IMR-90 (cell line): ENCODE results near the gene RPS6KA4. TPM values are rescaled to one million over a fixed set of nuclear protein-coding genes. Genes with fewer than 3 reads are reported as not detected.

ENCODE experiments used
- ATAC-seq: fragments of 200-7000 bp; cut with Tn5 transposase; 2 replicates; pipeline ENCODE4 v1.9.1; 2020; ENCODE audit warnings: low read depth, mild to moderate bottlenecking, moderate library complexity
- BruUV-seq: library from RNA; stranded (reverse); fragments of 400-500 nt; replicated peaks from 2 replicates; lab custom pipeline; 2021; lab: Mats Ljungman, UMichigan
- CTCF ChIA-PET: fragments of 300-600 bp; formaldehyde crosslinking; extraction: SDS; loops from one replicate; lab custom pipeline; 2021; ENCODE audit warnings: antibody characterized with exemption; lab: Yijun Ruan, JAX
- POLR2A ChIA-PET: fragments of 300-600 bp; sonication (Branson Sonifier 250); formaldehyde crosslinking; loops from one replicate; lab custom pipeline; 2022; ENCODE audit warnings: antibody characterized with exemption; ENCODE audit not compliant: unreplicated experiment; lab: Charles Lee
- DNase-seq: peaks from one replicate; pipeline ENCODE4 v3.0.0; 2013
- H2AFZ ChIP-seq: replicated peaks from 2 replicates; pipeline ENCODE3; 2013; ENCODE audit warnings: low read length, mild to moderate bottlenecking; ENCODE audit not compliant: poor library complexity
- H2AK5ac ChIP-seq: 2 replicates; pipeline ENCODE4 v1.6.1; 2013; ENCODE audit warnings: low read depth, low read length, inconsistent platforms
- H2AK9ac ChIP-seq: replicated peaks from 2 replicates; pipeline ENCODE3; 2013; ENCODE audit warnings: mild to moderate bottlenecking, low read depth, low read length, moderate library complexity; ENCODE audit not compliant: poor library complexity
- H2BK120ac ChIP-seq: 2 replicates; pipeline ENCODE4 v1.6.1; 2013; ENCODE audit warnings: low read depth, low read length, inconsistent platforms
- H2BK15ac ChIP-seq: 3 replicates; pipeline ENCODE4 v1.6.1; 2013; ENCODE audit warnings: low read depth, low read length, inconsistent platforms
- H2BK20ac ChIP-seq: 2 replicates; pipeline ENCODE4 v1.6.1; 2013; ENCODE audit warnings: low read depth, mild to moderate bottlenecking, inconsistent platforms, low read length, moderate library complexity
- H2BK5ac ChIP-seq: 2 replicates; pipeline ENCODE4 v1.6.1; 2013; ENCODE audit warnings: mild to moderate bottlenecking, low read depth, low read length, inconsistent platforms; ENCODE audit not compliant: poor library complexity, severe bottlenecking
- H3K14ac ChIP-seq: replicated peaks from 2 replicates; pipeline ENCODE4 v1.6.1; 2013; ENCODE audit warnings: low read depth, low read length, inconsistent platforms
- H3K18ac ChIP-seq: 2 replicates; pipeline ENCODE4 v1.6.1; 2013; ENCODE audit warnings: low read depth, low read length, control low read depth
- H3K23ac ChIP-seq: 2 replicates; pipeline ENCODE4 v1.6.1; 2013; ENCODE audit warnings: low read depth, low read length, inconsistent platforms
- H3K27ac ChIP-seq: 2 replicates; pipeline ENCODE4 v1.5.1; 2013; ENCODE audit warnings: mild to moderate bottlenecking, control low read depth, low read length; ENCODE audit not compliant: insufficient read depth
- H3K27me3 ChIP-seq: 2 replicates; pipeline ENCODE4 v1.6.1; 2013; ENCODE audit warnings: low read length; ENCODE audit not compliant: control insufficient read depth, insufficient read depth
- H3K36me3 ChIP-seq: 2 replicates; pipeline ENCODE4 v1.6.1; 2013; ENCODE audit warnings: low read length, mixed read lengths; ENCODE audit not compliant: control insufficient read depth, insufficient read depth
- H3K4ac ChIP-seq: 2 replicates; pipeline ENCODE4 v1.6.1; 2013; ENCODE audit warnings: low read depth, low read length, inconsistent platforms
- H3K4me1 ChIP-seq: 2 replicates; pipeline ENCODE4 v1.6.1; 2013; ENCODE audit warnings: low read length, mixed read lengths; ENCODE audit not compliant: control insufficient read depth, insufficient read depth
- H3K4me2 ChIP-seq: 2 replicates; pipeline ENCODE4 v1.6.1; 2013; ENCODE audit warnings: low read depth, mild to moderate bottlenecking, control low read depth, low read length, moderate library complexity
- H3K4me3 ChIP-seq: 2 replicates; pipeline ENCODE4 v1.5.1; 2013; ENCODE audit warnings: low read depth, mild to moderate bottlenecking, control low read depth, low read length, moderate library complexity; ENCODE audit not compliant: insufficient read depth
- H3K56ac ChIP-seq: 2 replicates; pipeline ENCODE4 v1.6.1; 2013; ENCODE audit warnings: low read length, inconsistent platforms; ENCODE audit not compliant: insufficient read depth; ENCODE audit errors: extremely low read depth
- H3K79me1 ChIP-seq, 2 experiments: 2 replicates each; pipeline ENCODE4 v1.6.1; 2013; ENCODE audit warnings: low read length in 2 of 2, inconsistent platforms in 1 of 2, low read depth in 1 of 2
- H3K9ac ChIP-seq: 2 replicates; pipeline ENCODE4 v1.6.1; 2013; ENCODE audit warnings: low read depth, low read length, control low read depth
- H3K9me1 ChIP-seq: 2 replicates; pipeline ENCODE4 v1.6.1; 2013; ENCODE audit warnings: low read length, inconsistent platforms; ENCODE audit not compliant: insufficient read depth
- H3K9me3 ChIP-seq: 2 replicates; pipeline ENCODE4 v1.6.1; 2013; ENCODE audit warnings: low read length; ENCODE audit not compliant: control insufficient read depth, insufficient read depth
- H4K20me1 ChIP-seq: 2 replicates; pipeline ENCODE4 v1.6.1; 2013; ENCODE audit warnings: low read length, inconsistent platforms; ENCODE audit not compliant: insufficient read depth
- H4K5ac ChIP-seq: 2 replicates; pipeline ENCODE4 v1.6.1; 2013; ENCODE audit warnings: mild to moderate bottlenecking, low read depth, low read length, control low read depth
- H4K8ac ChIP-seq, 2 experiments: 2 replicates each; pipeline ENCODE4 v1.6.1; 2013; ENCODE audit warnings: low read depth in 2 of 2, low read length in 2 of 2, control low read depth in 1 of 2, inconsistent platforms in 1 of 2
- H4K91ac ChIP-seq: 2 replicates; pipeline ENCODE4 v1.6.1; 2013; ENCODE audit warnings: low read depth, low read length, inconsistent platforms; ENCODE audit not compliant: insufficient read depth
- BHLHE40 ChIP-seq: fragments of 150-350 bp; IDR thresholded peaks from 2 replicates; pipeline ENCODE4 v1.6.1; 2016; ENCODE audit warnings: mild to moderate bottlenecking, low read depth, low read length
- CTCF ChIP-seq: conservative IDR thresholded peaks from 2 replicates; pipeline ENCODE4 v1.5.1; 2012; ENCODE audit warnings: mild to moderate bottlenecking, low read depth, low read length, improper control_type of control experiment
- FOS ChIP-seq: fragments of 150-350 bp; IDR thresholded peaks from 2 replicates; pipeline ENCODE4 v1.6.1; 2016; ENCODE audit warnings: low read depth, low read length
- MAFK ChIP-seq: IDR thresholded peaks from 2 replicates; pipeline ENCODE4 v1.6.1; 2012; ENCODE audit warnings: low read depth, low read length, improper control_type of control experiment
- MAZ ChIP-seq: IDR thresholded peaks from 2 replicates; pipeline ENCODE4 v1.6.1; 2012; ENCODE audit warnings: low read depth, mild to moderate bottlenecking, low read length, improper control_type of control experiment, moderate library complexity, borderline replicate concordance
- NFE2L2 ChIP-seq: fragments of 150-350 bp; IDR thresholded peaks from 2 replicates; pipeline ENCODE4 v1.6.1; 2016; ENCODE audit warnings: low read depth, mild to moderate bottlenecking, low read length
- POLR2A ChIP-seq: IDR thresholded peaks from 2 replicates; pipeline ENCODE4 v1.6.1; 2012; ENCODE audit warnings: mild to moderate bottlenecking, low read depth, low read length
- RAD21 ChIP-seq: IDR thresholded peaks from 2 replicates; pipeline ENCODE4 v1.6.1; 2012; ENCODE audit warnings: low read length, improper control_type of control experiment
- RCOR1 ChIP-seq: IDR thresholded peaks from 2 replicates; pipeline ENCODE4 v1.6.1; 2012; ENCODE audit warnings: mild to moderate bottlenecking, low read length, improper control_type of control experiment; ENCODE audit not compliant: insufficient replicate concordance
- SMC3 ChIP-seq: fragments of 150-350 bp; IDR thresholded peaks from 2 replicates; pipeline ENCODE4 v1.6.1; 2016; ENCODE audit warnings: low read depth, mild to moderate bottlenecking, antibody characterized with exemption, low read length, moderate library complexity
- WGBS, 2 experiments: methylation state at CpG; one replicate each; pipeline versions ENCODE4 v1.1.5 to v1.1.7; 2013; ENCODE audit warnings: missing lambda C conversion rate in 2 of 2; ENCODE audit not compliant: insufficient read length in 1 of 2; ENCODE audit errors: extremely low coverage in 2 of 2; 5-methylcytosine and 5-hydroxymethylcytosine counted together
- dilution Hi-C: fragments of 300-500 bp; cut with HindIII; formaldehyde crosslinking; loops from one replicate; pipeline ENCODE4 v1.14.3; 2018; ENCODE audit warnings: low sequenced_read_pairs; ENCODE audit not compliant: unreplicated experiment
- in situ Hi-C: fragments of 300-500 bp; cut with MboI; formaldehyde crosslinking; loops from 3 replicates; pipeline ENCODE4 v1.14.3; 2019; ENCODE audit warnings: low sequenced_read_pairs, inconsistent platforms, mixed read lengths
- intact Hi-C: fragments of 100-400 bp; cut with micrococcal nuclease; formaldehyde crosslinking; loops from 2 replicates; pipeline ENCODE4 v1.10.0; 2022
- polyA plus RNA-seq, 3 experiments: library from polyadenylated mRNA; depleted of rRNA; stranded (reverse); fragments of >200 nt; gene quantifications; 2 replicates each; pipeline ENCODE4 v1.2.3, GENCODE V29; 2012; ENCODE audit warnings: low replicate concordance in 1 of 3
- total RNA-seq: library from RNA; depleted of rRNA; stranded (reverse); fragments of >200 nt; gene quantifications from 2 replicates; pipeline ENCODE4 v1.2.3, GENCODE V29; 2012
- TF ChIP-seq, protein P1 (sequence below): fragments of 150-350 bp; IDR thresholded peaks from 2 replicates; pipeline ENCODE4 v1.6.1; 2016; ENCODE audit warnings: low read depth, mild to moderate bottlenecking, low read length, moderate library complexity, borderline replicate concordance
- TF ChIP-seq, protein P2 (sequence below): fragments of 150-350 bp; IDR thresholded peaks from 2 replicates; pipeline ENCODE4 v1.6.1; 2017; ENCODE audit warnings: mild to moderate bottlenecking, antibody characterized with exemption, low read length, low read depth

RPS6KA4 gene
- total and polyA plus RNA-seq, 2 of the 4 experiments (the other 2 are of a cell fraction) = 38.8 to 52.9 TPM

- Histone ChIP-seq H3K4ac (peak overlapping the region; percentile 75; the same call in 1 of the 2 replicates), H3K4me2 (no peak overlapping the region), H4K91ac (no peak overlapping the region), H3K56ac (no peak overlapping the region), H3K4me3 (no peak overlapping the region), H3K27ac (peak overlapping the region; percentile 49; the same call in 1 of the 2 replicates), H3K27me3 (no peaks in the 10 kb centered on the region; the same call in 1 of the 2 replicates), H3K4me1 (peaks cover 4% of the 10 kb centered on the region), H2AK9ac (no peak overlapping the region), H3K9me3 (0 out of 2 replicates have a peak, but pooled peaks cover 2% of the 10 kb centered on the region), H3K23ac (no peak overlapping the region), H2BK5ac (no peak overlapping the region), H2BK120ac (no peak overlapping the region), H3K36me3 (peaks cover 19% of the 10 kb centered on the region), H2AFZ (no peak overlapping the region), H3K79me1 (peaks cover 0 to 8% of the 10 kb centered on the region in 2 experiments; a peak in 2 of 4 replicates), H4K8ac (no peak overlapping the region; a peak in 1 of 4 replicates), H4K20me1 (no peaks in the 10 kb centered on the region; the same call in 1 of the 2 replicates), H4K5ac (no peak overlapping the region), H2AK5ac (no peak overlapping the region), H2BK15ac (no peak overlapping the region; the same call in 2 of the 3 replicates), H2BK20ac (no peak overlapping the region), H3K18ac (no peak overlapping the region), H3K9ac (no peak overlapping the region), H3K9me1 (0 out of 2 replicates have a peak, but pooled peaks cover 3% of the 10 kb centered on the region), H3K14ac (0 out of 2 replicates have a peak overlapping the region, but pooled peaks have one; percentile 78)
- no CpG with 5 or more reads among the region's 11 CpGs for WGBS, 2 experiments
- CTCF ChIA-PET = interaction anchor here (0.8 to 1.5 kb wide), 3 partner anchors 9 to 30 kb away, joined by 3 to 5 read pairs (median 5); no protein-coding TSS in a partner anchor
- ATAC-seq (peak; percentile 63), DNase-seq (no peak)
- BruUV-seq = no TSS peak
- POLR2A ChIA-PET = interaction anchor here (0.6 kb wide), 1 partner anchor 432 kb away, joined by 6 read pairs; no protein-coding TSS in a partner anchor
- dilution Hi-C loops = no loop called here
- in situ Hi-C loops = no loop called here
- no peak for TF ChIP-seq RCOR1
- TF ChIP-seq, protein P1, sequence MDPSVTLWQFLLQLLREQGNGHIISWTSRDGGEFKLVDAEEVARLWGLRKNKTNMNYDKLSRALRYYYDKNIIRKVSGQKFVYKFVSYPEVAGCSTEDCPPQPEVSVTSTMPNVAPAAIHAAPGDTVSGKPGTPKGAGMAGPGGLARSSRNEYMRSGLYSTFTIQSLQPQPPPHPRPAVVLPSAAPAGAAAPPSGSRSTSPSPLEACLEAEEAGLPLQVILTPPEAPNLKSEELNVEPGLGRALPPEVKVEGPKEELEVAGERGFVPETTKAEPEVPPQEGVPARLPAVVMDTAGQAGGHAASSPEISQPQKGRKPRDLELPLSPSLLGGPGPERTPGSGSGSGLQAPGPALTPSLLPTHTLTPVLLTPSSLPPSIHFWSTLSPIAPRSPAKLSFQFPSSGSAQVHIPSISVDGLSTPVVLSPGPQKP = no peak
- TF ChIP-seq POLR2A = no peak
- TF ChIP-seq NFE2L2 = no peak
- TF ChIP-seq MAZ = no peak
- TF ChIP-seq FOS = no peak
- TF ChIP-seq SMC3 = no peak
- no peak for TF ChIP-seq CTCF
- TF ChIP-seq, protein P2, sequence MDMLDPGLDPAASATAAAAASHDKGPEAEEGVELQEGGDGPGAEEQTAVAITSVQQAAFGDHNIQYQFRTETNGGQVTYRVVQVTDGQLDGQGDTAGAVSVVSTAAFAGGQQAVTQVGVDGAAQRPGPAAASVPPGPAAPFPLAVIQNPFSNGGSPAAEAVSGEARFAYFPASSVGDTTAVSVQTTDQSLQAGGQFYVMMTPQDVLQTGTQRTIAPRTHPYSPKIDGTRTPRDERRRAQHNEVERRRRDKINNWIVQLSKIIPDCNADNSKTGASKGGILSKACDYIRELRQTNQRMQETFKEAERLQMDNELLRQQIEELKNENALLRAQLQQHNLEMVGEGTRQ = no peak
- TF ChIP-seq MAFK = no peak
- TF ChIP-seq RAD21 = no peak
- no peak for TF ChIP-seq BHLHE40
- intact Hi-C loops = no loop called here
Measured at GRCh38 chr11:64324692-64325469, 34.1 kb upstream of the RPS6KA4 start.
